ENCODE data around the gene DCDC2C.

The DCDC2C gene

DNA sequence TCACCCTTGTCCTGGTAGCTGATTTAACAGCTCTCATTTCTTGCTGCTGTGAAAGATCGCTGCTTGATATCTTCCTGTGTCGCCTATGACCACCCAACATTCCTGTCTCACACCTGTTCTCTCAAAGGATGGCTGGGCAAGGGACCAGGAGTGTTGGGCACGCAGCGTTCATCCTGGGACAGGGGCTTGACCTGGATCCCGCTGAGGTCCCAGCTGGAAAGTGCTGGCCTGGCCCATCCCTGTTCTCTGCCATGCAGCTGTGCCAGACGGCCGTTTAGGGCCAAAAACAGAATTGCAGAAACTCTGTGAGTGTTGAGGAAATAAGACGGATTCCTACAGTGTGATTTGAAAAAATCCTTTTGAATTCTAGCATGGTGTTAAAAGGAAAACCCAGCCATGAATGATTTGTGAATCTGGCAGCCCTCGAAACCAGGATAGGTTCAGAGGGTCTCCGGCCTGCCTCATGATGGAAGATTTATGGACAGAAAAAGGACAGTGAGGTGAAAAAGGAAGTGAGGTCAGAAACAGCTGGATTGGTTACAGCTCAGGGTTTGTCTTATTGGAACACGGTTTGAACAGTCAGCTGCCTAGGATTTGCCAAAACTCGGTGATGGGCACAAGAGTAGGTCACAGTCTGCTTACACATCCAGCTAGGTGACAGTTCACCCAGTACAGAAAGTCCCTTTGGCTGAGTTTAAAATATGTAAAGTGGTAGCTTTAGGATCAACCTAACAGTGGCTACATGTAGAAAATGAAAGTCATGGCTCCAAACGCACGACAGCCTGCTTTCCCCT, 164.8 kb downstream of the DCDC2C start:
- TF ChIP-seq FOXM1 (IDR thresholded peaks at IDR 0.05; ENCODE audit: borderline replicate concordance, low read depth) = no peak
- TF ChIP-seq TCF12 (IDR thresholded peaks at IDR 0.05; ENCODE audit: low read depth) = no peak
- TF ChIP-seq ZBTB7A (IDR thresholded peaks at IDR 0.05; ENCODE audit: low read depth) = no peak
- TF ChIP-seq EP300 (IDR thresholded peaks at IDR 0.05; ENCODE audit: borderline replicate concordance) = no peak

DNA sequence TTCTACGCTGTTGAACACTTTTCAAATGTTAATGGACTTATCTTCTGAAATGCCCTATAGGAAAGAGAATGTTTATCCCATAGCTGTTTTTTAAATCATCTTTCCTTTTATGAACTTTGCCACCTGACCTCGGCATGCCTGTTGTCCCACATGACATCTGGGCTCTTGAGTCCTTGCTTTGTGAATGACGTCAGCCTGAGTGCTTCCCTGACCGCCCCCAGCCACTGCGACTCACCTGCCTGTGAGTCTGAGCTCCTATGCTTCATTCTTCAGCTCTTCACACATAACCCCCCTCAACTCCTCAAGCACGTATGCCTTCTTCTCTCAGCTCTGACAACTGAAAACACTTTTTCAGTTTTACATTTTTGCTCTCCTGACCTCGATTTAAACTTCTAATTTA, 166.8 kb downstream of the DCDC2C start:
- TF ChIP-seq RAD21 (IDR thresholded peaks at IDR 0.05; ENCODE audit: low read depth) (no peak), NFIC (IDR thresholded peaks at IDR 0.05) (no peak), YY1 (IDR thresholded peaks at IDR 0.05; ENCODE audit: low read depth) (no peak), ZBTB7A (IDR thresholded peaks at IDR 0.05; ENCODE audit: low read depth) (no peak)
- TF ChIP-seq, protein P1, sequence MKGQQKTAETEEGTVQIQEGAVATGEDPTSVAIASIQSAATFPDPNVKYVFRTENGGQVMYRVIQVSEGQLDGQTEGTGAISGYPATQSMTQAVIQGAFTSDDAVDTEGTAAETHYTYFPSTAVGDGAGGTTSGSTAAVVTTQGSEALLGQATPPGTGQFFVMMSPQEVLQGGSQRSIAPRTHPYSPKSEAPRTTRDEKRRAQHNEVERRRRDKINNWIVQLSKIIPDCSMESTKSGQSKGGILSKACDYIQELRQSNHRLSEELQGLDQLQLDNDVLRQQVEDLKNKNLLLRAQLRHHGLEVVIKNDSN (IDR thresholded peaks at IDR 0.05) = no peak

DNA sequence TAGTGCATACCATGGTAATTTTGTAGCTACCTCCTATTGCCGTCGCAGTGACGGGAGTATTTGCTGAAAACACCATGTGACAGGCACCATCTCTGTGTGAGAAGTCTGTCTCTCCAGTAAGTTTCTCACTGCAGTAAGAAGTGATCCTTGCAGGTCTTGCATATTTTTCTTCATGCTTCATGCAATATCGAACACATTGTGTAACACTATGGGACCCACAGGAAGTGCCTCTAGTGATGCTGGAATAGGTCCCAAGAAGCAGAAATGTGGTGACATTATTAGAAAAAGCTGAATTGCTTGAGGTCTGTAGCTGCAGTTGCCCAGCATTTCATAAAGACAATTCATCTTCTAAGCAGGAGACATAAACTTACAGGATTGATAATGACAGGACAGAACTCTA, 167.6 kb downstream of the DCDC2C start:
- TF ChIP-seq, protein P1 (IDR thresholded peaks at IDR 0.05) = no peak
- TF ChIP-seq EGR1 (IDR thresholded peaks at IDR 0.05) = no peak
- TF ChIP-seq TEAD4 (IDR thresholded peaks at IDR 0.05) = no peak
- TF ChIP-seq ZBTB7A (IDR thresholded peaks at IDR 0.05; ENCODE audit: low read depth) = no peak
- TF ChIP-seq, protein P2, sequence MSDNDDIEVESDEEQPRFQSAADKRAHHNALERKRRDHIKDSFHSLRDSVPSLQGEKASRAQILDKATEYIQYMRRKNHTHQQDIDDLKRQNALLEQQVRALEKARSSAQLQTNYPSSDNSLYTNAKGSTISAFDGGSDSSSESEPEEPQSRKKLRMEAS (IDR thresholded peaks at IDR 0.05) = no peak
- TF ChIP-seq, protein P3, sequence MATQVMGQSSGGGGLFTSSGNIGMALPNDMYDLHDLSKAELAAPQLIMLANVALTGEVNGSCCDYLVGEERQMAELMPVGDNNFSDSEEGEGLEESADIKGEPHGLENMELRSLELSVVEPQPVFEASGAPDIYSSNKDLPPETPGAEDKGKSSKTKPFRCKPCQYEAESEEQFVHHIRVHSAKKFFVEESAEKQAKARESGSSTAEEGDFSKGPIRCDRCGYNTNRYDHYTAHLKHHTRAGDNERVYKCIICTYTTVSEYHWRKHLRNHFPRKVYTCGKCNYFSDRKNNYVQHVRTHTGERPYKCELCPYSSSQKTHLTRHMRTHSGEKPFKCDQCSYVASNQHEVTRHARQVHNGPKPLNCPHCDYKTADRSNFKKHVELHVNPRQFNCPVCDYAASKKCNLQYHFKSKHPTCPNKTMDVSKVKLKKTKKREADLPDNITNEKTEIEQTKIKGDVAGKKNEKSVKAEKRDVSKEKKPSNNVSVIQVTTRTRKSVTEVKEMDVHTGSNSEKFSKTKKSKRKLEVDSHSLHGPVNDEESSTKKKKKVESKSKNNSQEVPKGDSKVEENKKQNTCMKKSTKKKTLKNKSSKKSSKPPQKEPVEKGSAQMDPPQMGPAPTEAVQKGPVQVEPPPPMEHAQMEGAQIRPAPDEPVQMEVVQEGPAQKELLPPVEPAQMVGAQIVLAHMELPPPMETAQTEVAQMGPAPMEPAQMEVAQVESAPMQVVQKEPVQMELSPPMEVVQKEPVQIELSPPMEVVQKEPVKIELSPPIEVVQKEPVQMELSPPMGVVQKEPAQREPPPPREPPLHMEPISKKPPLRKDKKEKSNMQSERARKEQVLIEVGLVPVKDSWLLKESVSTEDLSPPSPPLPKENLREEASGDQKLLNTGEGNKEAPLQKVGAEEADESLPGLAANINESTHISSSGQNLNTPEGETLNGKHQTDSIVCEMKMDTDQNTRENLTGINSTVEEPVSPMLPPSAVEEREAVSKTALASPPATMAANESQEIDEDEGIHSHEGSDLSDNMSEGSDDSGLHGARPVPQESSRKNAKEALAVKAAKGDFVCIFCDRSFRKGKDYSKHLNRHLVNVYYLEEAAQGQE (IDR thresholded peaks at IDR 0.05; ENCODE audit: low read depth) = no peak
- no peak for TF ChIP-seq RAD21 (IDR thresholded peaks at IDR 0.05; ENCODE audit: low read depth)
- TF ChIP-seq TAF1 (IDR thresholded peaks at IDR 0.05; ENCODE audit: low read depth) = no peak
- no peak for TF ChIP-seq CEBPB (IDR thresholded peaks at IDR 0.05)

DNA sequence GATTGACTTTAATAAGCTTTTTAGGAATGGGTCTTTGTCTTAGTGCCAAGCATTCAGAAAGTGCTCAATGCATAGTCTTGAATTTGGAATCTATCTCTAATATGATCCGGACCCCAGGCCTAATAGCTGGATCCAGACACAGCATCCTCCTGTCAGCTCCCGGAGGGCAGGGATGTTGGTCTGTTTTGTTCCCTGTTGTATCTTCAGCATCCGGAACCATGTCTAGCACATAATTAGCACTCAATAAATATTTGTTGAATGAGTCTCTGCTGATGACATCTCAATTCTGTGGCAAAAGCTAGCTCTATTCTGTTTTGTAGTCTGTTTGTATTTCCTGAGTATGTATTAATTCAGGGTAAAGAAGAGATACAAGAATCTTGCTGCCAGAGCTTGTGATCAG, 169.1 kb downstream of the DCDC2C start:
- TF ChIP-seq NFIC (IDR thresholded peaks at IDR 0.05) = no peak
- TF ChIP-seq FOXM1 (IDR thresholded peaks at IDR 0.05; ENCODE audit: borderline replicate concordance, low read depth) = no peak
- no peak for TF ChIP-seq YY1 (IDR thresholded peaks at IDR 0.05; ENCODE audit: low read depth)
- TF ChIP-seq, protein P2 (IDR thresholded peaks at IDR 0.05) = no peak
- TF ChIP-seq RAD21 (IDR thresholded peaks at IDR 0.05; ENCODE audit: low read depth) = no peak
- TF ChIP-seq, protein P1 (IDR thresholded peaks at IDR 0.05) = no peak

DNA sequence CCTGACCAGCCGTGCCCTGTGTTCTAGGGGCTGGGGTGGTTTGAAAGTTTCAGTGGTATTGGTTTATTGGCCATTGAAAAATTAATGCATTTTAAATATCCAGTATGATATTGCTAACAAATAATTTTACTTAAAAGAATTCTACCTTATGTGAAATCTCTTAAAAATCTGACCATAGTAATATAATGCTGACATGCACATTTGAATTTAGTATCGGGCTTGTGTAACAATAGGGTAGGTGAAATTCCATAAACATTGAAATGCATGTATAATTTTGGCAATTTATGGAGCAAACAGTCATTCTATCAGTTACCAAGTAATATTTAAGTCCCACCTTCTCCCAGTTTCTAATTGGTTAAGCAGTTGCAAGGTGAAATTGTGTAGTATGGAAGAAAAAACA, 170.5 kb downstream of the DCDC2C start:
- TF ChIP-seq YY1 (IDR thresholded peaks at IDR 0.05; ENCODE audit: low read depth) (no peak), CEBPB (IDR thresholded peaks at IDR 0.05) (no peak), CREB1 (IDR thresholded peaks at IDR 0.05; ENCODE audit: low read depth) (no peak), EP300 (IDR thresholded peaks at IDR 0.05; ENCODE audit: borderline replicate concordance) (no peak), EGR1 (IDR thresholded peaks at IDR 0.05) (no peak), NFIC (IDR thresholded peaks at IDR 0.05) (no peak), TCF12 (IDR thresholded peaks at IDR 0.05; ENCODE audit: low read depth) (no peak), TAF1 (IDR thresholded peaks at IDR 0.05; ENCODE audit: low read depth) (no peak), FOXM1 (IDR thresholded peaks at IDR 0.05; ENCODE audit: borderline replicate concordance, low read depth) (no peak), ZBTB7A (IDR thresholded peaks at IDR 0.05; ENCODE audit: low read depth) (no peak), RAD21 (IDR thresholded peaks at IDR 0.05; ENCODE audit: low read depth) (no peak), TEAD4 (IDR thresholded peaks at IDR 0.05) (no peak)
- TF ChIP-seq, protein P1 (IDR thresholded peaks at IDR 0.05) = no peak
- TF ChIP-seq, protein P2 (IDR thresholded peaks at IDR 0.05) = no peak
- TF ChIP-seq, protein P3 (IDR thresholded peaks at IDR 0.05; ENCODE audit: low read depth) = no peak

All from Ishikawa (cell line).